OCI-LY7 (cell line): ENCODE results near the gene DVL2. TPM values are rescaled to one million over a fixed set of nuclear protein-coding genes. Genes with fewer than 3 reads are reported as not detected.
A peak's percentile ranks its signal among the peaks of the same experiment; 100 is the strongest.

Source experiments
- BruUV-seq: library from RNA; stranded (reverse); fragments of 400-500 nt; replicated peaks from 2 replicates; lab custom pipeline; 2021; lab: Mats Ljungman, UMichigan
- CTCF ChIA-PET: fragments of 300-600 bp; sonication (Branson Sonifier 250); formaldehyde crosslinking; loops from one replicate; lab custom pipeline; 2022; ENCODE audit warnings: antibody characterized with exemption; ENCODE audit not compliant: unreplicated experiment; lab: Charles Lee
- POLR2A ChIA-PET: fragments of 300-600 bp; sonication (Branson Sonifier 250); formaldehyde crosslinking; loops from one replicate; lab custom pipeline; 2022; ENCODE audit warnings: antibody characterized with exemption; lab: Charles Lee
- DNase-seq: peaks from one replicate; pipeline ENCODE4 v3.0.0-alpha.2; 2015; ENCODE audit warnings: low spot score
- H2AFZ ChIP-seq: fragments of 200-600 bp; sonication (generic), shearing (Covaris generic); 2 replicates; pipeline ENCODE4 v1.6.1; 2014; ENCODE audit warnings: mild to moderate bottlenecking, antibody characterized with exemption, low read length, moderate library complexity
- H3K27ac ChIP-seq: fragments of 200-600 bp; sonication (generic); 2 replicates; pipeline ENCODE4 v1.5.1; 2014; ENCODE audit warnings: mixed run types, low read depth, mild to moderate bottlenecking, moderate library complexity, low read length, inconsistent platforms; ENCODE audit not compliant: poor library complexity, severe bottlenecking
- H3K36me3 ChIP-seq: fragments of 200-600 bp; sonication (generic); 2 replicates; pipeline ENCODE4 v1.6.1; 2014; ENCODE audit warnings: mild to moderate bottlenecking, antibody characterized with exemption, low read length, moderate library complexity, mixed read lengths; ENCODE audit not compliant: insufficient read depth
- H3K4me1 ChIP-seq: fragments of 200-600 bp; sonication (generic); 2 replicates; pipeline ENCODE4 v1.5.1; 2014; ENCODE audit warnings: mild to moderate bottlenecking, low read length; ENCODE audit not compliant: insufficient read depth, poor library complexity, severe bottlenecking
- H3K4me2 ChIP-seq: fragments of 200-600 bp; sonication (generic); 2 replicates; pipeline ENCODE4 v1.6.1; 2014; ENCODE audit warnings: mild to moderate bottlenecking, low read length
- H3K4me3 ChIP-seq: fragments of 200-600 bp; sonication (generic); 2 replicates; pipeline ENCODE4 v1.5.1; 2014; ENCODE audit warnings: mild to moderate bottlenecking, low read depth, low read length; ENCODE audit not compliant: poor library complexity, severe bottlenecking
- H3K79me2 ChIP-seq: fragments of 200-600 bp; sonication (generic); 2 replicates; pipeline ENCODE4 v1.6.1; 2016; ENCODE audit warnings: low read depth, mild to moderate bottlenecking, low read length, moderate library complexity, mixed read lengths; ENCODE audit not compliant: insufficient read depth
- H3K9me2 ChIP-seq: fragments of 200-600 bp; sonication (generic); 2 replicates; pipeline ENCODE4 v1.6.1; 2016; ENCODE audit warnings: mild to moderate bottlenecking, low read length, mixed read lengths; ENCODE audit not compliant: insufficient read depth
- H3K9me3 ChIP-seq: fragments of 200-600 bp; sonication (generic); 2 replicates; pipeline ENCODE4 v1.6.1; 2014; ENCODE audit warnings: mild to moderate bottlenecking, mixed run types, low read length, mixed read lengths
- H4K20me1 ChIP-seq: fragments of 200-600 bp; sonication (generic); 2 replicates; pipeline ENCODE4 v1.6.1; 2014; ENCODE audit warnings: mild to moderate bottlenecking, antibody characterized with exemption, low read length, moderate library complexity, mixed read lengths; ENCODE audit not compliant: insufficient read depth
- CTCF ChIP-seq: fragments of 200-600 bp; sonication (generic); conservative IDR thresholded peaks from 2 replicates; pipeline ENCODE4 v1.5.1; 2014; ENCODE audit warnings: mild to moderate bottlenecking, antibody characterized with exemption, low read length, moderate library complexity, mixed read lengths
- EZH2phosphoT487 ChIP-seq: fragments of 200-600 bp; sonication (generic); IDR thresholded peaks from 2 replicates; pipeline ENCODE4 v1.6.1; 2018; ENCODE audit warnings: low read depth, borderline replicate concordance, mild to moderate bottlenecking, mixed run types, antibody characterized with exemption, low read length, moderate library complexity, mixed read lengths
- intact Hi-C: fragments of 100-400 bp; cut with micrococcal nuclease; formaldehyde crosslinking; loops from one replicate; pipeline ENCODE4 v1.10.0; 2022; ENCODE audit not compliant: unreplicated experiment
- total RNA-seq, 2 experiments: library from RNA; depleted of rRNA in 1 of 2; stranded (reverse); fragments of >200 nt in 1 of 2; shearing (Covaris generic) in 1 of 2; gene quantifications; 2 replicates each; pipeline ENCODE4 v1.2.3, GENCODE V29; 2014 to 2022

The DVL2 gene
- total RNA-seq, 2 experiments from 2014 or later = 98.8 to 99.9 TPM

- POLR2A ChIA-PET = no interaction called here
- DNase-seq = no peak
- Histone ChIP-seq H3K36me3 (peaks cover 76% of the 10 kb centered on the region), H3K9me2 (no peaks in the 10 kb centered on the region), H3K27ac (no peak overlapping the region), H3K9me3 (no peaks in the 10 kb centered on the region), H3K4me1 (peaks cover 23% of the 10 kb centered on the region), H2AFZ (no peak overlapping the region), H3K4me2 (no peak overlapping the region), H3K79me2 (no peaks in the 10 kb centered on the region; the same call in 1 of the 2 replicates), H4K20me1 (no peaks in the 10 kb centered on the region), H3K4me3 (no peak overlapping the region)
- CTCF ChIA-PET = no interaction called here
- no TSS peak for BruUV-seq
- TF ChIP-seq CTCF (no peak), EZH2phosphoT487 (no peak)
- intact Hi-C loops = no loop called here
Observed at GRCh38 chr17:7223375-7223774, 10.9 kb downstream of the DVL2 start.

- Histone ChIP-seq H3K4me2 (no peak overlapping the region), H2AFZ (no peak overlapping the region), H3K36me3 (peaks cover 72% of the 10 kb centered on the region), H4K20me1 (no peaks in the 10 kb centered on the region), H3K4me3 (no peak overlapping the region), H3K9me3 (no peaks in the 10 kb centered on the region), H3K79me2 (no peaks in the 10 kb centered on the region; the same call in 1 of the 2 replicates), H3K9me2 (no peaks in the 10 kb centered on the region), H3K27ac (no peak overlapping the region), H3K4me1 (peaks cover 28% of the 10 kb centered on the region)
- intact Hi-C loops = no loop called here
- CTCF ChIA-PET = no interaction called here
- no TSS peak for BruUV-seq
- POLR2A ChIA-PET = no interaction called here
- TF ChIP-seq CTCF (no peak), EZH2phosphoT487 (no peak)
- DNase-seq = no peak
Observed at GRCh38 chr17:7222972-7223292, 11.4 kb downstream of the DVL2 start.

GRCh38 chr17:7222093-7222971 is 12.0 kb downstream of the DVL2 start:
- Histone ChIP-seq H3K9me3 (no peaks in the 10 kb centered on the region), H3K4me1 (peaks cover 32% of the 10 kb centered on the region), H3K4me2 (no peak overlapping the region), H3K9me2 (no peaks in the 10 kb centered on the region), H4K20me1 (no peaks in the 10 kb centered on the region), H3K79me2 (no peaks in the 10 kb centered on the region; the same call in 1 of the 2 replicates), H2AFZ (no peak overlapping the region), H3K4me3 (no peak overlapping the region), H3K27ac (no peak overlapping the region), H3K36me3 (peaks cover 66% of the 10 kb centered on the region)
- TSS peak; percentile 57 for BruUV-seq
- DNase-seq = no peak
- no peak for TF ChIP-seq EZH2phosphoT487
- no peak for TF ChIP-seq CTCF
- ChIA-PET CTCF (interaction anchor here (2.1 kb wide), 1 partner anchor 12 kb away, joined by 7 read pairs; the partner anchor contains the start of gene DVL2), POLR2A (no interaction called here)
- intact Hi-C loops = no loop called here
